ENCODE data around the gene FRMD4A. TPM values are rescaled to one million over a fixed set of nuclear protein-coding genes. Genes with fewer than 3 reads are reported as not detected.

Gene FRMD4A
- 19.6 and 21.3 TPM in 2 replicates for total RNA-seq (2021)
- long read RNA-seq, partial matches to known transcripts, result 10 of 33 reads
- long read RNA-seq, other reads (novel, unspliced or antisense), result 21 of 33 reads

DNA sequence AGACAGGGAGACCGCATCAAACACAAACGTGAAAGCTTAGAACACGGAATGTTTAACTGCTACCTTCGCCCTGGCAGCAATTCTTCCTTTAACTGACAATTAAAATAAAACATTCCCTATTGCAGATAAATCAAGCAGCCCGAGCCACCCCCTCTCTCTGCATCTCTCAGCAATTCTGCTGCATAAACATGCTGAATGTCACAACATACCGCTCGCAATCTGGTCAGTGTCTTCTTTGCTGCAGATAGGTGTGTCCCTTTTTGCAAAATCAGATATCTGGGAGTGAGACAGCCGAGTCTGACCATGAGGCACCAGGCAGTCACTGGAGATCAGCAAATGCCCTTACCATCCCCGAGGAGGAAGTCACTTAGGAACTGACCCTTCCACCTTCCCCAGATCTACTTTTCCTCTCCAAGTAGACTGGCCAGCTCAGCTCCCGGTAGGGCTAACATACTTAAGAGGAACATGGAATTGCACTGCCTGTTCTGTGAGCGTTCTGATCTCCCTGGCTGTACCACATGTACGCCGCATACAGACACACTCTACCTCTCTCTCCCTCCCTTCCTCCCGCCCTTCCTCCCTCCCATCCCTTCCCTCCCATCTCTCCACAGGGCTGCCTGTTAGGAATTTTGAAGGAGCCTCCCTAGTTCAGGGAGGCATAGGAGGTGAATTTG lies at the start of gene FRMD4A:
Gene FRMD4A, minus strand, starts transcription at position 537 of the 674 bp plus-strand sequence.
- Histone ChIP-seq H3K56ac (ENCODE audit: insufficient read length, low read depth, low read length) (no peak within 1 kb of the TSS), H3K27me3 (ENCODE audit: insufficient read depth, low read length) (no peaks in the 10 kb centered on the region), H3K9ac (ENCODE audit: extremely low read depth, insufficient read length, low read length) (no peak within 1 kb of the TSS), H3K4me2 (ENCODE audit: insufficient read depth, insufficient read length, low read length) (peak within 1 kb of the TSS; percentile 18), H3K23ac (ENCODE audit: insufficient read length, low read depth, low read length) (no peak within 1 kb of the TSS), H2BK5ac (ENCODE audit: insufficient read length, low read length) (no peak within 1 kb of the TSS), H3K4me1 (ENCODE audit: insufficient read depth, low read length) (peaks cover 11% of the 10 kb centered on the region; the same call in 1 of the 2 replicates), H3K4ac (ENCODE audit: low read depth, low read length) (no peak within 1 kb of the TSS), H4K5ac (ENCODE audit: insufficient read length, low read depth, low read length) (no peak within 1 kb of the TSS), H3K14ac (ENCODE audit: insufficient read depth, low read length) (no peak within 1 kb of the TSS; the same call in 1 of the 2 replicates), H3K27ac (ENCODE audit: insufficient read length, low read depth, low read length) (no peak within 1 kb of the TSS), H4K91ac (ENCODE audit: insufficient read length, low read depth, low read length) (no peak within 1 kb of the TSS), H2AK5ac (ENCODE audit: insufficient read length, low read length) (no peak within 1 kb of the TSS), H3K9me3 (ENCODE audit: control insufficient read depth, low read depth, low read length) (no peaks in the 10 kb centered on the region), H2BK12ac (ENCODE audit: insufficient read length, low read depth, low read length) (no peak within 1 kb of the TSS), H2BK20ac (ENCODE audit: low read depth, low read length, poor library complexity, severe bottlenecking) (no peak within 1 kb of the TSS), H2AFZ (ENCODE audit: low read length) (no peak within 1 kb of the TSS), H3K79me2 (ENCODE audit: insufficient read depth, low read length) (no peaks in the 10 kb centered on the region), H4K20me1 (ENCODE audit: control insufficient read depth, insufficient read depth, insufficient read length) (no peaks in the 10 kb centered on the region), H3K23me2 (ENCODE audit: insufficient read length, low read depth, low read length, poor library complexity, severe bottlenecking) (no peaks in the 10 kb centered on the region), H2BK15ac (ENCODE audit: low read depth, low read length) (no peak within 1 kb of the TSS), H3K79me1 (ENCODE audit: insufficient read depth, low read depth, low read length, poor library complexity, severe bottlenecking) (no peaks in the 10 kb centered on the region), H3K18ac (ENCODE audit: insufficient read length, low read depth, low read length) (no peak within 1 kb of the TSS), H4K8ac (replicated peaks; ENCODE audit: insufficient read length, low read depth, low read length) (no peak within 1 kb of the TSS), H3T11ph (ENCODE audit: low read length) (no peak within 1 kb of the TSS), H2BK120ac (ENCODE audit: low read depth, low read length, poor library complexity, severe bottlenecking) (no peak within 1 kb of the TSS)
- Mint-ChIP-seq H3K27me3 (ENCODE audit: low read depth) (no peaks in the 10 kb centered on the region), H3K36me3 (ENCODE audit: insufficient read depth in 1 of 3, low read depth in 3 of 3) (no peaks in the 10 kb centered on the region), H3K4me1 (peaks cover 44 to 47% of the 10 kb centered on the region in 2 experiments), H3K9me3 (no peaks in the 10 kb centered on the region), H3K27ac (peak within 1 kb of the TSS in 1 of 3 experiments; percentile 83; a peak in 3 of 7 replicates), H3K4me3 (peak within 1 kb of the TSS; percentile 9 to 61)
- no CpG with 5 or more reads among the region's 14 CpGs for WGBS (ENCODE audit: extremely low coverage, insufficient read length, low lambda C conversion rate)
- TF ChIP-seq, protein P1, sequence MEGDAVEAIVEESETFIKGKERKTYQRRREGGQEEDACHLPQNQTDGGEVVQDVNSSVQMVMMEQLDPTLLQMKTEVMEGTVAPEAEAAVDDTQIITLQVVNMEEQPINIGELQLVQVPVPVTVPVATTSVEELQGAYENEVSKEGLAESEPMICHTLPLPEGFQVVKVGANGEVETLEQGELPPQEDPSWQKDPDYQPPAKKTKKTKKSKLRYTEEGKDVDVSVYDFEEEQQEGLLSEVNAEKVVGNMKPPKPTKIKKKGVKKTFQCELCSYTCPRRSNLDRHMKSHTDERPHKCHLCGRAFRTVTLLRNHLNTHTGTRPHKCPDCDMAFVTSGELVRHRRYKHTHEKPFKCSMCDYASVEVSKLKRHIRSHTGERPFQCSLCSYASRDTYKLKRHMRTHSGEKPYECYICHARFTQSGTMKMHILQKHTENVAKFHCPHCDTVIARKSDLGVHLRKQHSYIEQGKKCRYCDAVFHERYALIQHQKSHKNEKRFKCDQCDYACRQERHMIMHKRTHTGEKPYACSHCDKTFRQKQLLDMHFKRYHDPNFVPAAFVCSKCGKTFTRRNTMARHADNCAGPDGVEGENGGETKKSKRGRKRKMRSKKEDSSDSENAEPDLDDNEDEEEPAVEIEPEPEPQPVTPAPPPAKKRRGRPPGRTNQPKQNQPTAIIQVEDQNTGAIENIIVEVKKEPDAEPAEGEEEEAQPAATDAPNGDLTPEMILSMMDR (conservative IDR thresholded peaks at IDR 0.05), result no peak
- peak; percentile 43 for DNase-seq

All from H9 (cell line).